GM15510 (cell line): ENCODE results near the gene PPP1R36.

ENCODE experiments used
- POLR2A ChIP-seq: IDR thresholded peaks from 3 replicates; pipeline ENCODE4 v1.6.1; 2011; ENCODE audit warnings: borderline replicate concordance; ENCODE audit not compliant: insufficient read length; ENCODE audit errors: extremely low read depth

The PPP1R36 gene

DNA sequence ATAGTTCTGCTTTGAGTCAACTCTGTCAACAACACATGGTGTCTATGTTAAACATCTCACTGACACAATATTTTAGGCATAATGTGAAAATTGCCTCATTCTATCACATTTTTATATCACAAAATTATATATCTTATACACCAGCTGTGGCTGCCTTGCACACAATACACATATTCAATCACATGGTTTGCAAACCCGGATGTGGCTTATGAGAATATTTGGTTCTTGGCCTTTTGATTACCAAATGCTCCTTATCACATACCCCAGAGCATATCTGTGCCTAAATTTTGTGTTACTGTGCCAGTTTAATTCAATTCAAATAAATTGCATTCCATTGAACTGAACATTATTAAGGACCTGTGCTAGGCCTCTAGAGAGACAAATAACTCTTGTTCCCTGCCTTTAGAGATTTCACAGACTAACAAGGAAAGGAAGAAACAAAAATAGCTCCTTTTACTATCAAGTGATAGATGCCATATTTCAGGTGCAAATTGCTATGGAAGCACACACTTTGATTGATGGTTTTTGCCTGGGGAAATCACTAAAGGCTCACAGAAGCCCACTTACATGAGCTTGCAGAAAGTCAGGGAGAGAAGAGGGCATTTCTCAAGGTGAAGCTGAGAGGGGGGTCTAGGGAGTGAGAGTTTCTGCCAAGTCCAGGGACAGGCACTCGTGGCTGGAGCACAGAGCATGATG, 63.4 kb downstream of the PPP1R36 start:
- TF ChIP-seq POLR2A, result no peak

DNA sequence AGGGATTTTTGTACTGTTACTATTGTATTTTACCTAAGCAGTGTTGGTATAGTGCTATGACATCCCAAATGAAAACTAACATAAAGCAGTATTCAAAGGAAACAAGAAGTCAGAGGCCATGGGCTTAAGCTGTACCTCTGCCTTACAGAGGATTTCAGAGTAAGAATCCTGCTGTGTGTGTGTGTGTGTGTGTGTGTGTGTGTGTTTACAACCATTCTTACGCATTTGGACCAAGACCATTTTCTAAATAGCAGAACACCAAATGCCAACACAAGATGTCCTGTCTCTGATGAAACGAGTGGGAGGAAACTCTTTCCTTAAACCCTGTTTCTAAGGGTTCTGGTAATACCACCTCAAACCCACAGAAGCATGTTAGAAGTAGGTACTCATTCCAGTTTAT, 64.4 kb downstream of the PPP1R36 start:
- TF ChIP-seq POLR2A, result no peak

DNA sequence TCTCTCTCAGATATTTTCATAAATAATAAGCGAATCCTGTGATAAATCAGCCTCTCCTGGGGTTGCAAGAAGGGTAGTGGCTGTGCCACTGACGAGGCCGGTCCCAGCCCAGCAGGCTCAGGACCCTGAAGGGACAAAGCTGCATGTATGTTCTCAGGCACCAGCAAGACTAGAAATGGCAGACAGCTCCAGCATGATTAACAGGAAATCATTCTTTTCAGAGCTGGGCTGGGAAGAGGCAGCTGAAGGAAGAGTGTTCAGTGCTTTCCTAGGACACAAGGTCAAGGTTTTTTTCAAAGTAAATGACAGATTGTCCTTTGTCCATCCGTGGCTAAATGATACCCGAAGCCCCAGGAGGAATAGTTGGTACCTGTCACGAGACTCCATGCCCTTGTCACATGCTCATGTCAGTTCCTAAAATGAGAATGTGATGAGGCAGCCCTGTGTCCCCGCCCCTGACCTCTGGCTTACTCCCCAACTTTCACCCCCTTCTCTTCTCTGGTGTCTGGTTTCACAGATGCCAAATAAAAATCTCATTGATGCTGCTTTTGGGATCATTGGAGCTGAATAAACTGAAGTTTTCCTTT, 65.1 kb downstream of the PPP1R36 start:
- no peak for TF ChIP-seq POLR2A

GRCh38 chr14:64620910-64621309, 71.1 kb downstream of the PPP1R36 start:
- TF ChIP-seq POLR2A, result no peak

DNA sequence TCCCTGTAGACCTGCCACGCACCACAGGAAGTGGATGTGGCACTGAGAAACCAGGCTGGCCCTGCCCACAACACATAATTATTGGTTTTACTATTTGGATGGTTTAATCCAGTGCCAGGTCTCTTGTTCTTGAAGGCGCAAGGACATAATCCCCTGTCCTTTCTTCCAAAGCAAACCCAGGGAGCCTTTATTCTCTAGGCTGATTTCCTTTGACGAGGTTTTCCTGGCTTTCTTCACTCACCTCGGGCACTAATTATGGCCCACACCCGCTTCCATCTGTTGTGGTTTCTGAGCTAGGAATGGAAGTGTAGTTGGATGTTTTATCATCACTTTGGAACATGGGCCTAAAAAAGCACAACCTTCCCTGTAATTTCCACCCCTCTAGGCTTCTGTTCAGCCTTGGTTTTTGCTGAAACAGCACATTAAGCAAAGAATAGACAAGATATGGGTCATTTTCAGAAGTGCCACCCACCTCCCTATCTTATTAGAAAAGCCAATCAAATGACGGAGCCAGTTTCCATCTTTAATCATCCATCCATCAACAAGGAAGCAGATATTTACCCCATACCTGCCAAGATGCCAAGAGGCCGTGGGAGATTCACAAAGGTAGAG, 73.9 kb downstream of the PPP1R36 start:
- TF ChIP-seq POLR2A, result no peak

- no peak for TF ChIP-seq POLR2A
Observed at GRCh38 chr14:64625386-64626232, 75.8 kb downstream of the PPP1R36 start.

DNA sequence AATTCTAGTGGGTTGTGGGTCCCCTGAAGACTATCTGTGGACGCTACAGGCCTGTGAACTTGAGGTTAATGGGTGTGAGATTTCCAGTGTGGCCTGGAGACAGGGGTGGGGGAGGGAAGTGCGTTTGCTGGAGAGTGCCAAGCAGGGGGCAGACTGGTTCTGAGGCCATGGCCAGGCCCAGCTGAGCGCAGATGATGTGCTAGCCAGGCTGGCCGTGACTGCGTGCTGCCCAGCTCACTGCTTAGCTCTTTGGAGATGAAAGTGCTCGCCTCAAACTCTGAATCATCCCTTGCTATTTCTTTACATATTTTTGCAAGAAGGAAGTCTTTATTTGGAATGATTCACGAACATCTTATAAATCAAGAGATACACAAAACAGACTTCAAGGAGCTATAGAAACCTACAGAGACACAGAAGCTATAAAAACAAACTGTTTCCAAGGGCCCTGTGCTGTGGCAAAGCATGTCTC, 79.2 kb downstream of the PPP1R36 start:
- TF ChIP-seq POLR2A, result no peak

DNA sequence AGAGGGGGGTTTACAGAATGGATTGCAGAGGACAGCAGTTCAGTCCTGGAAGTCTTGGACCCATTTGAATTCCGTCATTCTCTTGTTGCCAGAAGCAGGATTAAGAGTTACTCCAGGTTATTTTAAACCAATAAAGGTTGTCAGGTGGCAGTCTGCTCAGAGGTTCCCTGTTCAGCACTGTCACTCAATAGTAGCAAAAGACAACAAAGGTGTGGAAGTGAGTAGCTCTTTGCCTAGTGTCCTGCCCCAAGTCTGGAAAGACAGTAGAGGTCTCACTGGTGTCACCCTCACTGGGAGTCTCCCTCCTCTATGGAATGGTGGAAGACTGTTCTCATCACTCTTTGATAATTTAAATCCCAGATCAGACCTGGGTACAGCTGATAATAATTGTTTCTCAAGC, 81.0 kb downstream of the PPP1R36 start:
- no peak for TF ChIP-seq POLR2A

DNA sequence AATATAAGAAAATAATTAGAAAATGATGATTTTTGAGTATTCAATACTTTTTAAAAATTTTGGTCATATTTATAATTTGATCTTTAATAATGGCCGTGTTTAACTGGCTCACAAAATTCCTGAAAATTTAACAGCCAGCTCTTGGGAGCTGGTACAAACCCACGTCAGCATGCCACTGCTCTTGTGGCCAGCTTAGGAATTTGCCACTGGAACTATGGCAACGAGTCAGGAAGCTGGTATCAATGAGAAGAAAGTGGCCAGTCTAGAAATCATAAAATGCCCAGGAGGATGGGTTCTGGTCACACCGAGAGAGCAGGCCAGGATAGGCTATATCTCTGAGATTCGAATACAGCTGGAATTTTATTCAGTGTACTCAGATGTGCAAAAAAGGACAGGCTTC, 82.3 kb downstream of the PPP1R36 start:
- TF ChIP-seq POLR2A, result no peak

- TF ChIP-seq POLR2A, result no peak
Observed at GRCh38 chr14:64634558-64634957, 84.8 kb downstream of the PPP1R36 start.

DNA sequence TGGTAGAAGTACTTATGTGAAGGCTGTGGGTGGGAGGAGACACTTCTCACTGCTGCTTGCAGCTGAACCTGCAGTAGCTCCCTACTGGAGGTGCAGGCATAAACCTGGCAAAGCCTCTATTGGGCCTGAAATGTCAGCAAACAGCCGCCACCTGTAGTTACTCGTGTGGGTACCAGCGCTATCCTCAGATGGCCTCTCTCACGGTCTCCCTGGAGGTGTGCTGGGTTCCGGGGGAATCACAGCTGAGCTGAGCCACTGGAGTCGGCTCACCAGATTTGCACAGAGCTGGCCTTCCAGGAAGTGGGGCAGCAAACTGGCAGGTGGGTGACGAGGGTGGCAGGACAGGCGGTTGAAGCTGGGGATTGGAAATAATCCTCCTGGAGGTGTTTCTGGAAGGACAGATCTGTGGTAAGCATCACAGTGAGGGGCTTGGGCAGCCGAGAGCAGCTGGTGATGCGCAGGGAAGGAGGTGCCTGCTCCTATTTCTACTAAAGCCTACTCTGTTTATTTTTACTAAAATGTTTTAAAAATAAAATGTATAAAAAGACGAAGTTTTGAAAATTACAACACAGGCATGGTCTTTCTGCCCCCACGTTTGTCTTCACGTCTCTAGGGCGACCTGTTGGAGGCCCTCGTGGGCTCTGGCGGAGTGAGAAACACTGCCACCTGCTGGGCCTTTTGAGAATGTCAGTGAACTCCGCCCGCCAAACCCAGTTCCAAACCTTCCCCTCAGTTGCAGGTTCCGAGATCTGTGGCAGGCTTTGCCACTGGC, 86.6 kb downstream of the PPP1R36 start:
- no peak for TF ChIP-seq POLR2A

DNA sequence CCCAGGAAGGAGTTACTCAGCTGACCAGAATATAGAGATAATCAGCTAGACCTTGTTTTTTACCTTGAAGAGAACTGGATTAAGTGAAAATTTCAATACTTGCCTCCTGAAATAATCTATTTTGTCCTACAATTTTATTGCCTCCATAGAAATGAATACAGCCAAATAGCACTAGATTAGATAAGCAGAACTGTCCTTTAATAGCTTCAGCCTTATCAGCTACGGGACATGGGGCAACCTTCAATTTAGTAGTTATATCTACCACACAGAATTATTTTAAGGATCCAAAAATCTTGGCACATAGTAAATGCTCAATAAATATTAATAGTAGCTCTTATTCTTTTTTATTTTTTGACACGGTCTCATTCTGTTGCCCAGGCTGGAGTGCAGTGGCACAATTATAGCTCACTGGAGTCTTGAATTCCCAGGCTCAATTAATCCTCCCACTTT, 87.2 kb downstream of the PPP1R36 start:
- TF ChIP-seq POLR2A, result no peak

- TF ChIP-seq POLR2A, result no peak
Observed at GRCh38 chr14:64637735-64638473, 88.1 kb downstream of the PPP1R36 start.

- TF ChIP-seq POLR2A, result no peak
Observed at GRCh38 chr14:64638625-64639024, 88.9 kb downstream of the PPP1R36 start.
